ENCODE data around the gene GUSB. TPM values are rescaled to one million over a fixed set of nuclear protein-coding genes. Genes with fewer than 3 reads are reported as not detected.

Gene GUSB
- total RNA-seq, 1 experiment from 2014 or later = 33.7 TPM

GRCh38 chr7:65979583-65980477, 2.2 kb downstream of the GUSB start:
- no peaks in the 10 kb centered on the region for H3K9me3 ChIP-seq (ENCODE audit: low read length)
- H4K20me1 ChIP-seq (ENCODE audit: insufficient read depth, low read depth, low read length) = 0 out of 2 replicates have a peak, but pooled peaks cover 3% of the 10 kb centered on the region
- H3K36me3 ChIP-seq (ENCODE audit: insufficient read depth, low read length) = no peaks in the 10 kb centered on the region; the same call in 1 of the 2 replicates
- no peaks in the 10 kb centered on the region for H3K27me3 ChIP-seq (ENCODE audit: low read length)
- no peak for DNase-seq
- H3K9me2 ChIP-seq (replicated peaks; ENCODE audit: insufficient read depth, low read length) = no peaks in the 10 kb centered on the region
- H3K79me2 ChIP-seq (ENCODE audit: low read length) = peaks cover 32% of the 10 kb centered on the region
- H2AFZ ChIP-seq (ENCODE audit: low read length) = no peak overlapping the region
- H3K4me1 ChIP-seq (ENCODE audit: low read length) = peaks cover 16% of the 10 kb centered on the region
- H3K9ac ChIP-seq (ENCODE audit: low read length) = 0 out of 2 replicates have a peak overlapping the region, but pooled peaks have one; percentile 95
- peak overlapping the region; percentile 66 for H3K4me2 ChIP-seq (ENCODE audit: low read depth, low read length, poor library complexity, severe bottlenecking)
- H3K27ac ChIP-seq (ENCODE audit: low read length) = no peak overlapping the region
- peak overlapping the region; percentile 92; the same call in 1 of the 2 replicates for H3K4me3 ChIP-seq (ENCODE audit: low read length)

GRCh38 chr7:65978891-65979582, 3.0 kb downstream of the GUSB start:
- 0 out of 2 replicates have a peak, but pooled peaks cover 3% of the 10 kb centered on the region for H4K20me1 ChIP-seq (ENCODE audit: insufficient read depth, low read depth, low read length)
- H3K27me3 ChIP-seq (ENCODE audit: low read length) = no peaks in the 10 kb centered on the region
- no peak overlapping the region for H3K4me3 ChIP-seq (ENCODE audit: low read length)
- no peaks in the 10 kb centered on the region; the same call in 1 of the 2 replicates for H3K36me3 ChIP-seq (ENCODE audit: insufficient read depth, low read length)
- no peak overlapping the region for H2AFZ ChIP-seq (ENCODE audit: low read length)
- no peak overlapping the region for H3K27ac ChIP-seq (ENCODE audit: low read length)
- H3K9me2 ChIP-seq (replicated peaks; ENCODE audit: insufficient read depth, low read length) = no peaks in the 10 kb centered on the region
- H3K4me1 ChIP-seq (ENCODE audit: low read length) = peaks cover 16% of the 10 kb centered on the region
- H3K9ac ChIP-seq (ENCODE audit: low read length) = no peak overlapping the region
- no peak for DNase-seq
- H3K9me3 ChIP-seq (ENCODE audit: low read length) = no peaks in the 10 kb centered on the region
- H3K79me2 ChIP-seq (ENCODE audit: low read length) = peaks cover 32% of the 10 kb centered on the region
- H3K4me2 ChIP-seq (ENCODE audit: low read depth, low read length, poor library complexity, severe bottlenecking) = no peak overlapping the region

- H3K4me2 ChIP-seq (ENCODE audit: low read depth, low read length, poor library complexity, severe bottlenecking) = no peak overlapping the region
- peaks cover 28% of the 10 kb centered on the region for H3K79me2 ChIP-seq (ENCODE audit: low read length)
- no peak overlapping the region for H3K4me3 ChIP-seq (ENCODE audit: low read length)
- no peak overlapping the region for H3K27ac ChIP-seq (ENCODE audit: low read length)
- peaks cover 11% of the 10 kb centered on the region for H3K4me1 ChIP-seq (ENCODE audit: low read length)
- H3K9me3 ChIP-seq (ENCODE audit: low read length) = no peaks in the 10 kb centered on the region
- H3K36me3 ChIP-seq (ENCODE audit: insufficient read depth, low read length) = peaks cover 3% of the 10 kb centered on the region
- no peaks in the 10 kb centered on the region for H3K27me3 ChIP-seq (ENCODE audit: low read length)
- H2AFZ ChIP-seq (ENCODE audit: low read length) = no peak overlapping the region
- no peaks in the 10 kb centered on the region for H3K9me2 ChIP-seq (replicated peaks; ENCODE audit: insufficient read depth, low read length)
- DNase-seq = no peak
- H4K20me1 ChIP-seq (ENCODE audit: insufficient read depth, low read depth, low read length) = 0 out of 2 replicates have a peak, but pooled peaks cover 3% of the 10 kb centered on the region
- H3K9ac ChIP-seq (ENCODE audit: low read length) = no peak overlapping the region
Measured at GRCh38 chr7:65976659-65977196, 5.3 kb downstream of the GUSB start.

- no peaks in the 10 kb centered on the region for H3K9me3 ChIP-seq (ENCODE audit: low read length)
- no peaks in the 10 kb centered on the region for H3K9me2 ChIP-seq (replicated peaks; ENCODE audit: insufficient read depth, low read length)
- 0 out of 2 replicates have a peak, but pooled peaks cover 3% of the 10 kb centered on the region for H4K20me1 ChIP-seq (ENCODE audit: insufficient read depth, low read depth, low read length)
- H3K27me3 ChIP-seq (ENCODE audit: low read length) = no peaks in the 10 kb centered on the region
- H3K79me2 ChIP-seq (ENCODE audit: low read length) = peaks cover 20% of the 10 kb centered on the region
- no peak overlapping the region for H3K4me3 ChIP-seq (ENCODE audit: low read length)
- DNase-seq = no peak
- peaks cover 5% of the 10 kb centered on the region for H3K36me3 ChIP-seq (ENCODE audit: insufficient read depth, low read length)
- H3K27ac ChIP-seq (ENCODE audit: low read length) = no peak overlapping the region
- no peak overlapping the region for H3K4me2 ChIP-seq (ENCODE audit: low read depth, low read length, poor library complexity, severe bottlenecking)
- no peak overlapping the region for H2AFZ ChIP-seq (ENCODE audit: low read length)
- H3K4me1 ChIP-seq (ENCODE audit: low read length) = peaks cover 8% of the 10 kb centered on the region
- no peak overlapping the region for H3K9ac ChIP-seq (ENCODE audit: low read length)
Measured at GRCh38 chr7:65975814-65976445, 6.1 kb downstream of the GUSB start.

GRCh38 chr7:65974876-65975275, 7.1 kb downstream of the GUSB start:
- DNase-seq = no peak
- peaks cover 7% of the 10 kb centered on the region for H3K36me3 ChIP-seq (ENCODE audit: insufficient read depth, low read length)

GRCh38 chr7:65974191-65974801, 7.7 kb downstream of the GUSB start:
- no peak overlapping the region for H3K27ac ChIP-seq (ENCODE audit: low read length)
- no peaks in the 10 kb centered on the region for H4K20me1 ChIP-seq (ENCODE audit: insufficient read depth, low read depth, low read length)
- no peak overlapping the region for H2AFZ ChIP-seq (ENCODE audit: low read length)
- peaks cover 6% of the 10 kb centered on the region for H3K79me2 ChIP-seq (ENCODE audit: low read length)
- no peaks in the 10 kb centered on the region for H3K4me1 ChIP-seq (ENCODE audit: low read length)
- no peak overlapping the region for H3K9ac ChIP-seq (ENCODE audit: low read length)
- H3K4me3 ChIP-seq (ENCODE audit: low read length) = no peak overlapping the region
- H3K9me2 ChIP-seq (replicated peaks; ENCODE audit: insufficient read depth, low read length) = no peaks in the 10 kb centered on the region
- no peak for DNase-seq
- H3K27me3 ChIP-seq (ENCODE audit: low read length) = no peaks in the 10 kb centered on the region
- H3K4me2 ChIP-seq (ENCODE audit: low read depth, low read length, poor library complexity, severe bottlenecking) = no peak overlapping the region
- peaks cover 7% of the 10 kb centered on the region for H3K36me3 ChIP-seq (ENCODE audit: insufficient read depth, low read length)
- H3K9me3 ChIP-seq (ENCODE audit: low read length) = no peaks in the 10 kb centered on the region

More at GRCh38 chr7:65974876-65975275, 7.1 kb downstream of the GUSB start:
- Histone ChIP-seq H3K27me3 (ENCODE audit: low read length) (no peaks in the 10 kb centered on the region), H3K9ac (ENCODE audit: low read length) (no peak overlapping the region), H3K9me2 (replicated peaks; ENCODE audit: insufficient read depth, low read length) (no peaks in the 10 kb centered on the region), H3K4me1 (ENCODE audit: low read length) (no peaks in the 10 kb centered on the region), H3K4me3 (ENCODE audit: low read length) (no peak overlapping the region), H3K79me2 (ENCODE audit: low read length) (peaks cover 11% of the 10 kb centered on the region), H2AFZ (ENCODE audit: low read length) (no peak overlapping the region), H4K20me1 (ENCODE audit: insufficient read depth, low read depth, low read length) (no peaks in the 10 kb centered on the region), H3K27ac (ENCODE audit: low read length) (no peak overlapping the region), H3K4me2 (ENCODE audit: low read depth, low read length, poor library complexity, severe bottlenecking) (no peak overlapping the region), H3K9me3 (ENCODE audit: low read length) (no peaks in the 10 kb centered on the region)

GRCh38 chr7:65972976-65973375, 9.0 kb downstream of the GUSB start:
- Histone ChIP-seq H3K9me3 (ENCODE audit: low read length) (no peaks in the 10 kb centered on the region), H3K27ac (ENCODE audit: low read length) (no peak overlapping the region), H3K4me1 (ENCODE audit: low read length) (no peaks in the 10 kb centered on the region), H4K20me1 (ENCODE audit: insufficient read depth, low read depth, low read length) (no peaks in the 10 kb centered on the region), H3K4me2 (ENCODE audit: low read depth, low read length, poor library complexity, severe bottlenecking) (no peak overlapping the region), H3K9me2 (replicated peaks; ENCODE audit: insufficient read depth, low read length) (no peaks in the 10 kb centered on the region), H3K79me2 (ENCODE audit: low read length) (no peaks in the 10 kb centered on the region), H3K4me3 (ENCODE audit: low read length) (no peak overlapping the region), H2AFZ (ENCODE audit: low read length) (no peak overlapping the region), H3K36me3 (ENCODE audit: insufficient read depth, low read length) (peaks cover 7% of the 10 kb centered on the region), H3K27me3 (ENCODE audit: low read length) (no peaks in the 10 kb centered on the region), H3K9ac (ENCODE audit: low read length) (no peak overlapping the region)
- no peak for DNase-seq

Data from Karpas-422 (cell line).